HG02840 (cell line): ENCODE measurements around the gene PKP1.

Experiments used
- ATAC-seq: cut with Tn5 transposase; IDR thresholded peaks from one replicate; pipeline ENCODE4 v1.9.1; 2021; ENCODE audit warnings: mild to moderate bottlenecking, moderate library complexity, moderate number of reproducible peaks; ENCODE audit not compliant: unreplicated experiment, low FRiP score

The PKP1 gene

DNA sequence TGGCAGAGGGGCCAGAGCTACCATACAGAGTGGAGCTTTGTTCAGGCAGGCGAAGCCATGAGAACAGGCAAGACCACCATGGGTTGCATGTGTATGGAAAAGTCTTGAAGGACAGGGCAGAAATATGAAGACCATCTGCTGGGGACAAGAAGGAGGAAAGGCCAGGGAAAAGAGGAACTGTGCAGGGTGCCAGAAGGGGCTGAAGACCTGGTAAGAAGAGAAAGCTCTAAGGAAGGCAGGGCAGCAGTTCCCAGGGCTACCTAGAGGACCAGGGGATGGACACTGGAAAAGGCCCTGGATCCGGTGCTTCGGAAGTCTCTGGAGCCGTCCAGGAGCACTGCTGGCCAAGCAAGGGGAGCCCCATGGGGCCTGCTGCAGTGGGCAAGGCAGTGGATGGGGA lies 43.4 kb downstream of the PKP1 start:
- no peak for ATAC-seq

DNA sequence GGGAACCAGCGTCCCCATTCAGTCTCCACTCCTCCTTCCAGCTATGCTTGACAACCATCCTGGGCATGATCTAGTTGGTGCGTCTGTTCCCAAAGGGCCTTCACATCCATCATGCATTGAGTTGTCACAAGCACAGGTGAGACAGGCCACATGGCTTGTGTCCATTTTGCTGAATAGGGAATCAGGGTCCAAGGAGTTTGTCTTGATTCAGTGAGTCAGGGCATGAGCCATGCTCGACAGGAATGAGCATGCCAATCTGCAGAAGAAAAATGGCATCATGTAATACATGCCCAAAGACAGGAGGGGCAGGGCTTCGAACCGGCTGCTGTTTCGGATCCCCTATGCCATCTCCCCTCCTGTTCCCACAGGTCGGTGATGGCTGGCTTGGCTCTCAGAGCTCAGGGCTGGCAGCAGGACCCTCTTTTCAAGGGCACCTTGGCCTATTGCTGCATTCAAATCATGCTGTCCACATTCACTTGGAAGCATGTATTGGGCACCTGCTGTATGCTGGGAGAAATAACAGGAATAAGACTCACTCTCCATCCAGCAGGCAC lies 44.5 kb downstream of the PKP1 start:
- ATAC-seq = no peak

DNA sequence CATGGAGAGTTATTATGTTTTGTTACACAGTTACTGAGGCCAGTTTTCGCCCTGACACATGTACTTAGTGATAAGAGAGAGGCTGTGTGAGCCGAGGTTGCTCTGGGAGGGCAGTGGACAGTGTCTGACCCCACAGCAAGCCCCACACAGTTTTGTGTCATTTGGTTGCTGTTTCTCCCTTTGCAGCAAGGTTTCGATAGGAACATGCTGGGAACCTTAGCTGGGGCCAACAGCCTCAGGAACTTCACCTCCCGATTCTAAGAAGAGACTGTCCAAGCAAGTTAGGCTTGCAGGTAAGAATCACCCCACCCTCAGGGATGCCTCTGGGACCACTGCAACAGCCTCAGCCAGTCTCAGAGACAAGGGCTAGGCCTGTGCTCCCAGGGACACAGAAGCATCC lies 45.3 kb downstream of the PKP1 start:
- no peak for ATAC-seq

DNA sequence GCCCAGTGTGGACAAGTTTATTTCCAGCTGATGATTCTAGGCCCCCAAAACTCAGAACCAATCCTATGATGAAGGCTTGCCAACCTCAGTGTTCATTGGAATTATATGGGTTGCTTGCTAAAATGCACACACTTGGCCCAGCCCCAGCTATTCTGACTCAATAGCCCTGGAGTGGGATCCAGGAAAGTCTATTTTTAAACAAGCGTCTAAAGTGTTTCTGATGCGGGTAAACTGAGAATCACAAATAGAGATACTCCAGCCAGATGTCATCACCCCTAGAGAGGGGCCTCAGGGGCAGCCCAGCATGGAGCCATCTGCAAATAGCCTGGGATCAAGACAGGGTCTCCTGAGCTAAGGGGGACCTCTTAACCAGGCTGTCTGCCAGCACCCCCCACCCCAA lies 46.0 kb downstream of the PKP1 start:
- ATAC-seq = no peak

DNA sequence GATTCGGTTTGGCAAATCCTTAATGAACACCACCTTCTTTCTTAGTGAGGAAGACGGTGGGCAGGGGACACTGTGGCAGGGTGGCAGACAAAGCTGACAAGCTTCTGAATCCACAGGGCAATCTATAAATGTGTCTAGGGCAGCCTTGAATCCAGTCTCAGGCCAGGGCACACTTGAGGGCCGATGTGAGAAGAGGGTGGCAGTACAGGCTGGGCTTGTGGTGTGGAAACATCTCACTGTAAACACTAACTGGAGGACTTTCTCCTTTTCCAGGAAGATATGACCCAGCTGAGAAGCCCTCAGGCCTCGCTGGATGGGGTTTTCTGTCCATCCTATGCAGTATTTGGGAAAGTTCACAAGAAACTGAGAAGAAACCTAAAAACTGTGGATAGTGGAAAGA lies 46.5 kb downstream of the PKP1 start:
- ATAC-seq = no peak

DNA sequence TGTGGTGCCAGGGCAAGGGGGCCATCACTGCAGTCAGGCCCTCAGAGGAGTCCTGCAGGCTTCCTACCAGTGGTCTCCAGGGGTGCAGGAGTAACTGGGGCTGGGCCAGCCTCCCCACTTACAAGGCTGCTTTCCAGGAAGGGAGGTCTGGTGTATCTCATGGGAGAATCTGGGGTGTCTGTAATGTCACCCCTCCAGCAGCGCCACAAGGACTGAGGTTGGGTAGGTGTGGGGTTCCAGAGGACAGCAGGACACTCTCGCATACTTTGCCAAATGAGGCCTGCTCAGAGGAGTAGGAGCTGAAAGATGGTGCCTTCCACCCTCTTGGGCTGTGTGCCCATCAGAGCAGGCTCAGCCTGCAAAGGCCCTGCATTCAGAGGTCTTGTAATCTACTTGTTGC lies 47.2 kb downstream of the PKP1 start:
- no peak for ATAC-seq

DNA sequence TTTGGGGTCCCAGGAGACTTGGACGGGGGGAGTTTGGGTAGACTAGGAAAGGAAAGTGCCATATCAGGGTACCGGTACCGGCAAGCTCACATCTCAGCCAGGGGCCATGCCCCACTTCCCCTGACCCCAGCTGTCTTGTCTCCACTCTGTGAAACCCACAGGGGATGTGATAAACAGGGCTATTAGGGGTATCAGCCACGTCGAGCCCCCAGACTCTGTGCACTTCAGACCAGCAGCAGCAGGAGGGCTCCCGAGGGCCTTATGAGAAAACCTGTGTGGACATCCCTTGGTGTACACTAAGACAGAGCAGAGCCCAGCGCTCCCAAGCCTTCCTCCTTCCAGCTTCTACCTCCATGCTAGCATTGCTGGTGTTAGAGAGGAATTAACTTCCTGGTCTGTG lies 47.9 kb downstream of the PKP1 start:
- ATAC-seq = no peak

DNA sequence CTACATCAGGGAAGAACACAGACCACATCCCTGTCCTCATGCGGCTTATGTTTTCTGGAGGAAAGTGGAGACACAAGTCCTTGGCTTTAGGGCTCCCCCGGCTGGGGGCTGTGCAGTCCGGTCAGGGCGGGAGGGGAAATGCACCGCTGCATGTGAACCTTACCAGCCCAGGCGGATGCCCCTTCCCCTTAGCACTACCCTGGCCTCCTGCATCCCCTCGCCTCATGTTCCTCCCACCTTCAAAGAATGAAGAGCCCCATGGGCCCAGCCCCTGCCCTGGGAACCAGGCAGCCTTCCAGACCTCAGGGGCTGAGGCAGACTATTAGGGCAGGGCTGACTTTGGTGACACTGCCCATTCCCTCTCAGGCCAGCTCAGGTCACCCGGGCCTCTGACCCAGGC lies 48.7 kb downstream of the PKP1 start:
- ATAC-seq = no peak

DNA sequence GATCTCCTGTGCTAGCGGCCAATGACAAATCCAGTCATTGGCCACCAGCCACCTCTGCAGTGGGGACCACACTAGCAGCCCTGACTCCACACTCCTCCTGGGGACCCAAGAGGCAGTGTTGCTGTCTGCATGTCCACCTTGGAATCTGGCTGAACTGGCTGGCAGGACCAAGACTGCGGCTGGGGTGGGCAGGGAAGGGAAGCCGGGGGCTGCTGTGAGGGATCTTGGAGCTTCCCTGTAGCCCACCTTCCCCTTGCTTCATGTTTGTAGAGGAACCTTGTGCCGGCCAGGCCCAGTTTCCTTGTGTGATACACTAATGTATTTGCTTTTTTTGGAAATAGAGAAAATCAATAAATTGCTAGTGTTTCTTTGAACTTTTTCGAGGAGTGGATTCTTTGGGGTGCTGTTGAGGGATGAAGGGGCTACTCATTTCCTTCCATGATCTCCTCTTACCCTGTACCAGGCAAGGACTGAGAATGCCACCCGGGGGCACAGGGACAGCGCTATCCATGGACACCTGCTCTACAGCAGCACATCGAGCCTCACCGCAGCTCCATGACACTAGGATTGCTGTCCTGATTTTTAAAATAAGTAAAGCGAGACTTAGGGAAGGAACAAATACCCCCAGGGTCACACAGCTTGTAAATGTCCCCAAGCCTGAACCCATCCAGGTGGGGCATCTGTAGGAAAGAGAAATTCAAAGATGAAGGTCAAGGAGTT lies 49.5 kb downstream of the PKP1 start:
- no peak for ATAC-seq

DNA sequence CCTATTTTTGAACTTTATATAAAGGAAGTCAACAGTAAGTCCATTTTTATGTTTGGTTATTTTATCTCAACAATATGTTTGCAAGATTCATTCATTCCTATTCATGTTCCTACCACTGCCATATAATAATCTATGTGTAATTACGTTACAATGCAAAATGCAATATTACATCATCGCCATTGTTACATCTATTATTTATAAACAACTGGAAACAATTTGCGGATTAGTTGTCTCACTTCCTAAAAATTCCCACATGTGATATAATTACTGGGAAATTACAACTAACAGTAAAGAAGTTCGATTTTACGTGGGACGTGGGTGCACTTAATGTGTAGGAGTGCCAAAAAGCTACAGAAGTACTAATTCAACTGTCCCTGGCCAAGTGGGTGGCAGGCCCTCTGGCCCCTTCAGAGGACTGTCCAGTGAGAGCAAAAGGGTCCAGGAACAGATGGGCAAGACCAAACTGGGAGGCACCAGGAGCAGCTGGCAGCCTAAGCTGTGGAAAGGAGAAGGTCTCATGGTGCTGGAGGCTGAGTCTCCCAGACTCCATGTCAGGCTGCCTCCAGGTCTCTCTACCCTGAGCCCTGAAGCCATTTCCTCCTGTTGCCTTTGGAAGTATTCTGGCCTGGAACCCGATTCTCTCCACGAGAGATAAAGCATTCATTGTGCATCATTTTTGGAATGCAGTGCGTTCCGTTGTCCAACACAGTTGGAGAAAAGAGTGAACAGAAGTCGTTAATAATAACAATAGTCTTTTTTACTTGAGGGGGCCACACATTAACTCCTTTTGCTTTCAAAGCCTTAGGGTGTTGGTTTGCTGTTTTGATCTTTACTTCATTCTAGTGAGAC lies 51.2 kb downstream of the PKP1 start:
- no peak for ATAC-seq

DNA sequence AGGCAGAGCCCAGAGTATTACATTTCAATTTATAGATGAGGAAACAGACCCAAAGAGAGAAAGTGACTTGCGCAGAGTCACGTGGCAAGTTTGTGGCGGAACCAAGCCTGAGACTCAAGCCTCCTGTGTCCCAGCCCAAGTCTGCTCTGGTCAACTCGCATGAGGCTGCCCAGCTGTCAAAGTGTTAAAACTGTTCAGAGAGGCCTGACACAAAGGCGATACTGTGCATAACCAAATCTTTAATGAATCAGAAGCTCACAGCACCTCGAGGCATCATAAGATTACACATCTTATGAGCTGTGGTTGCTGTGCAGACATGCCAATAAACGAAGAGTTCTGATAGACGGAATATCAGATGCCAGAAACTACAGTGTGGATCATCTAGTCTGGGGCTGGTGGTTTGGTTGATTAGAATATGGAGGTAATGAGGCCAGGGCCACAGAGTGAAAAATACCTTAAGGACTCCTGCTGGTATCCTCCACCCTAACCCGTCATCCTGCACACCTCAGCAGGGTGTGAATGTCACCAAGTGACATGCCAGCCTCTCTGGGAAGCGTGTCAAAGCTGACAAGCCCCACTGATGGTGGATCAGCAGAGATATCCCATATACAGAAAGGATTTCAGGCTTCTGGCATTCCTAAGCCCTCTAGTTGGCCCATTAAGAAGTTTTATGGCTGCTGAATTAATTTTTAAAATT lies 52.0 kb downstream of the PKP1 start:
- no peak for ATAC-seq

DNA sequence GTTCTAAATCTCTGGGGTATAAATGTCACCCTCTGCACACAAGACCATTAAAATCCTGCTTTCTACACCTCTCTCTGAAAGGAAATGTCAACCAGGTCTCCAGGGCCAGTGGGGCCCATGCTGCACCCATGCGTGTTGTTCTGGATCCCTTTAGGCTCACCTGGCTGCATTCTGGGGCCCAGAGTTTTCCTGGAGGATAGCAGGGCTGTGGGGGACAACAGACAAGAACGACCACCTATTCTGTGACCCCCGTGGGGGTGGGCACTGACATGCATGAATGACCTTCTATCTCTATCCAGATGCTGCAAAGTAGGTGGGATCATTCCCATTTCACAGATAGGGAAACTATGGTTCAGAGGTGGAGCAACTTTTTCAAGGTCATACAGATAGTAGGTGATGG lies 52.6 kb downstream of the PKP1 start:
- ATAC-seq = no peak

DNA sequence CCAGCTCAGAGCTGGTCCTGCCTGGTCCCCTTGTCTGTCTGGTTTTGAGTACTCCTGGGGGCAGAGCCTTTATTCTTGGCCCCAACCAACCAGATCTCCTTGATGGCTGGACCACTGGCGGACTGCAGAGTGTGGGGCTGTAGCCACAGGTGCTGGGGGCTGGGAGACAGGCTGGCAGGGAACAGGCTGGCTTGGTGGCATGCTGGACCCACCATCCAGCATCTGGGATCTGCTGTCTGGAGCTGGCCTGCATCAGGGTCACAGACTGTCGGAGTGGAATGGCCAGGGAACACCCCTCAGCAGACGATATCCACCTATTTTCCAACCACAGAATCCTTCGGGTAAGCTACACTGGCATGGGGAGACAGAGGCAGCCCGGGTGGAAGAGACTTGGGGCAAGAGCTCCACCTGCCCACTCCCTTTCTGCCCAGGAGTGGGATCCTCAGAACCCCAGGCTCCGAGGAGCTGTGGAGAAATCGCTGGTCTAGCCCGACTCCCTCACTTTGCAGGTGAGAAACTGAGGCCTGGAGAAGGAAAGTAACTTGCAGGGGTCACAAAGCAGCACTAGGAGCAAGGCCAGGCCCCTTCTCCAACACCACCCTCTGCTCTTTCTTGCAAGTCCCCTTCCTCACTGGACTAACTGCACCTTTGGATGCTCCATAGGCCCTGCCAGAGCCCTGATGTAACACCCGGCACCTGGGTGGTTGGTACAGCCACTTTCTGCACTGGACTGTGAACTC lies 53.6 kb downstream of the PKP1 start:
- no peak for ATAC-seq

DNA sequence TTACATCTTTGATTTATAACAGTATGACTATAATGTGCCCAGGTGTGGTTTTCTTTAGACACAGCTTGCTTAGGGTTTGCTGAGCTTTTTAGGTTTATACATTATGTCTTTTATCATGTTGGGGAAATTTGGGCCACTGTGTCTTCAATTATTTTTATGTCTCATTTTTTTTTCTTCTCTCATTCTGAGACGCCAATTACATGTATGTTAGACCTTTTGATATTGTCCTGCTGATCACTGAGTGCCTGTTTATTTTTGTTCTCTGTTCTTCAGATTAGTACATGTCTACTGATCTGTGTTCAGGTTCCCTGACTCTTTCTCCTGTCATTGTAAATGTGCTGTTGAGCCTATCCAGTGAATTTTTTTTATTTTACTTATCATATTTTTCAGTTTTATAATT lies 58.1 kb downstream of the PKP1 start:
- no peak for ATAC-seq

DNA sequence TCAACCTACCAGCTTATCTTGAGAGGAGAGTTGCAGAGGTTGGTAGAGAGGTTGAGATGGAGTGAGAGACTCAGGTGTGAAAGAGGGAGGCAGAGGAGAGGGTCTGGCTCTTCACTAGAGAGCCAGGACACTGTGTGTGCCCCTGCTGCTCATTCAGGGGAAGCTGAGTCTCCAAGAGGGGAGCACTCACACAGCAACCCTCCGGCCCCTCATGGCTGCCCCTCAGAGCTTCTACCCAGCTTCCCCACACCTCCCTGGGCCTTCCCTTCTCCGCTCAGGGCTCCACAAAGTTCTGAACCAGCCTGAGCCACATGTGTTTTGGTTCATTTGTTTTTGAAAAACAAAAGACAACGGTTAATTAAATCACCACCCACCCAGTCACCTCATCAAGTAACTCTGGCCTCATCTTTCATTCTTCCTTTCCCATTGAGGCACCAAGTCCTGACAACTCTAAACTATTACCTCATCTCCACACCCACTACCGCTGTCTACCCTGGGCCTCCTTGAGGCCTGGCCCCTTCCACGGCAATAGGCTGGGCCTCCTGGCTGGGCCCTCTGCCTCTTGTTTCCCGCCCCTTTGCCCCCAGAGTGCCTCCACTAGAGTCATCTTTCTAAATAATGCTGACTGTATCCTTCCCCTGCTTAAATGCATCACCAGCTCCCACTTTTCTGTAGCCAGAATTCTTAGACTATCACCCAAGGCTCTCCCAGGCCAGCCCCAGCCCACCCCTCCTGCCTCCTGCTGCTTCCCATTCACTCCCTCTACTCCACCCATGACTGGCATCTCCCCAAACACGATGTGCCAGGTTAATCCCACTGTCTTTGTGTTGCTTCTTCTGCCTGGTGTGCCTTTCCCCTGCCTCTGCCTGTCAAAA lies 61.1 kb downstream of the PKP1 start:
- no peak for ATAC-seq

DNA sequence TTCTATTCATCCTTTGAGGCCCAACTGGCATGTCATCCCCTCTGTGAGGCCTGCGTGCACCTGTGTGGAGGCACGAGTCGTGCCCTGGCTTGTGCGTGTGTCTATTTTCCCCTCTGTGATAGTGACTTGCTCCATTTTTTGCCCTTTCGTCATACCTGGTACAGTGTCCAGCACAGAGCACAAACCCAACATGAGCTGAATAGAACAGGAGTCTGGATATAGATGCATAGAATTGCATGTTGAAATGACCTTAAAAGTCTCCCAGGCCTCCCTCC lies 61.7 kb downstream of the PKP1 start:
- ATAC-seq = no peak

DNA sequence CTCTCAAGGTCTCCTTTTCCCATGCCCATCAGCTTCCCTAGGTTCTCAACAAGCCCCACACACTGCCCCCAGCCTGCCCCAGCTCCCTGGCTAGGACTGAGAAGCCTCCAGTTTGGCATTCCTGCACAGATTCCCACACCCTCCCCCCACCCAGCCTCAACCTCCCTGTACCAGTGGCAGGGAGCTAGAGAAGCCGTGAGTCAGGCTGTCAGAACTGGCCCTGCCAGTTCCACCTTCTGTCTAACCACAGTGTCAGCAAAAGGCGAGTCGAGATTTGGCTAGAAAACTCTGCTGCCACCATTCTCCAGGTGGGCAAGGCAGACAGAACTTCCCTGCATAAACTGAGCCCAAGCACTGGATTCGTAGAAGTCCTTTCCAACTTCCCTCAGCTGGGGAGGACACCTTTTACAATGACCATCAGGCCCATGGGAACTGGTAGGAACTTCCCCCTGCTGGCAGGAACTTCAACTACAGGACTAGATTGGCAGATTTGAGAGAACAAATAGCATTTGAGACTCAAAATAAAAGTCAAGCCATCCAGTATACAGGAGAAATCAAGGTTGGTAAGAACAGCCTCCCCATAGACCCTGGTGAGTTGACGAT lies 63.1 kb downstream of the PKP1 start:
- ATAC-seq = no peak

DNA sequence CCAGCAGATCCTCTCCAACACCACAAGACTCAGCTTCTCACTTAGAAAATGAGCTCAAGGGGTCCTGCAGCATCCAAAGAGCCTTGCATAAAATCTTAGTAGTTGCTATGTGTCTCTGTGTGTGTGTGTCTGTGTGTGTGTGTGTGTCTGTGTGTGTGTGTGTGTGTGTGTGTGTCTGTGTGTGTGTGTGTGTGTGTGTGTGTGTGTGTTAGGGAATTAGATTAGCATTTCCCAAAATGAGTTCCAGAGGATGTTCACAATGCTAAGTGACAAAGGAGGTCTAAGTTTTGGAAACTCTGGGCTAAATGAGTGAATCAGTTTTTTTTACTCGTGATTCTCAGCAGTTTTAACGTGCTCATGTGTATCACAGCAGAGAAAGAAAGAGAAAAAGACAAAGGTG lies 63.7 kb downstream of the PKP1 start:
- no peak for ATAC-seq

DNA sequence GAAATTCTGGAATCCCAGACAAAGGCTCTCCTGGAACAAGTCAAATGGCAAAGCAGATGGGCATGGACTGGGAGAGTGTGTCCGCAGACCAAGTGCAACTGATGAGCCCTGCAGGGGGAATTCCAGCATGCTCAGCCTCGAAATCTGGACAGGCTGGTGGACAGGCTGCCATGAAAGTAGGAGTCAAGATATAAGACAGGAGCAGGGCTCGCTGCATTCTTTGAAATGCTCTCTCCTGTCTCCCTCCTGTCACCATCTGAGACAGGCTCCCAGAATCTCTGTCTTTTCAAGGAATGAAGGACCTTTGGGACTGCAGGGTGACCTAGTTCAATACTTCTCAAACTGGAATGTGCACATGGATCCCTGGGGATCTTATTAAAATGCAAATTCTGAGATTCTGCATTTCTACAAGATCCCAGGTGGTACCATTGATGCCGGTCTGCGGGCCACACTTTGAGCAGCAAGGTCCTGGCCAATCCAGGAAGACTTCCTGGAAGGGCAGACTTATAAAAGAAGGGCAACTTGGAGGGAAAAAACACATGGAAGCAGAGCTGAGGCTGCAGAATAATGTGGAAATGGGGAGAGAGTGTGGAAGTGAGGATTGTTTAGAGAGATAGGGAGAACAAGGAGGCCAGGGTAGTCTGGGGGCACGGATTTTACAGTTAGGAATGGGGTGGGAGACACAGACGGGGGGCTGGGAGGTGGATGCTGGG lies 64.3 kb downstream of the PKP1 start:
- no peak for ATAC-seq
